Measurements from ENCODE around the gene CAPZB. TPM values are rescaled to one million over a fixed set of nuclear protein-coding genes. Genes with fewer than 3 reads are reported as not detected.
A peak's percentile ranks its signal among the peaks of the same experiment; 100 is the strongest.

The CAPZB gene
- total RNA-seq, 1 experiment from 2014 or later = 198 TPM

- intact Hi-C loops (cut with micrococcal nuclease; ENCODE audit: unreplicated experiment) = loop anchor here (5.0 kb wide), 1 partner anchor 159 kb away; no protein-coding TSS in a partner anchor
- H3K27me3 Mint-ChIP-seq (ENCODE audit: unreplicated experiment) = peaks cover 17% of the 10 kb centered on the region
- no peak overlapping the region for H3K27ac Mint-ChIP-seq (ENCODE audit: unreplicated experiment)
- no peaks in the 10 kb centered on the region for H3K9me3 Mint-ChIP-seq (ENCODE audit: low read depth, unreplicated experiment)
- no TSS peak for BruUV-seq (replicated peaks)
- CTCF ChIA-PET = interaction anchor here (0.5 to 1.0 kb wide), 2 partner anchors 91 to 171 kb away, joined by 3 read pairs; no protein-coding TSS in a partner anchor
- TF ChIP-seq CTCF (IDR thresholded peaks at IDR 0.05; ENCODE audit: unreplicated experiment) = no peak
- H3K4me1 Mint-ChIP-seq (ENCODE audit: low read depth, unreplicated experiment) = peaks cover 27% of the 10 kb centered on the region
- H3K4me3 Mint-ChIP-seq (ENCODE audit: low read depth, unreplicated experiment) = no peak overlapping the region
- peaks cover 30% of the 10 kb centered on the region for H3K36me3 Mint-ChIP-seq (ENCODE audit: insufficient read depth, unreplicated experiment)
- no peak for DNase-seq
Observed at GRCh38 chr1:19488136-19488535, 2.8 kb upstream of the CAPZB start.

- Mint-ChIP-seq H3K4me1 (ENCODE audit: low read depth, unreplicated experiment) (peaks cover 35% of the 10 kb centered on the region), H3K4me3 (ENCODE audit: low read depth, unreplicated experiment) (peak overlapping the region; percentile 93), H3K27me3 (ENCODE audit: unreplicated experiment) (no peaks in the 10 kb centered on the region), H3K27ac (ENCODE audit: unreplicated experiment) (peak overlapping the region; percentile 91), H3K9me3 (ENCODE audit: low read depth, unreplicated experiment) (no peaks in the 10 kb centered on the region), H3K36me3 (ENCODE audit: insufficient read depth, unreplicated experiment) (peaks cover 35% of the 10 kb centered on the region)
- CTCF ChIA-PET = no interaction called here
- DNase-seq = peak; percentile 7
- no TSS peak for BruUV-seq (replicated peaks)
- intact Hi-C loops (cut with micrococcal nuclease; ENCODE audit: unreplicated experiment) = loop anchor here (5.0 kb wide), 1 partner anchor 162 kb away; no protein-coding TSS in a partner anchor
- no peak for TF ChIP-seq CTCF (IDR thresholded peaks at IDR 0.05; ENCODE audit: unreplicated experiment)
Observed at GRCh38 chr1:19484798-19485361, 459 bp downstream of the CAPZB start.

DNA sequence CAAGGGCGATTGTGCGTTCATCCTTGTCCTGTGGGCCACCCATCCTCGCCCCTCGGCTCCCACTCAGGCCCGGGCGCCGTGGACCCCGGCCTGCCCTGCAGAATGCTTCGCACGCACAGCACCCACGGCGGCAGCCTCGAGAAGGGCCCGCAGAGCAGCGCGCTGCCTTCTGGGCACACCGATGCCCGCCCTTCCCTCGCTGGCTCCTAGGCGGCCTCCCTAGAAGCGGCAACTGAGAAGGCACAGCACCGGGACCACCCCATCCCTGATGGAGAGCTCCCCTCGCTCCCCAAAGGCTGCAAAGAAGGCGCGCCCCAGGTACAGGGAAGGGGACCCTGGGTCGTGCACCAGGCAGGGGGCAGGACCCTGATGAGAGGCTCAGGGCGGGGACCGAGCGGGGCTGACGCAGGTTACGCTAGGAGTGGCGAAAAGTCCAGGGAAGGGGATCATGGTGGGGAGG lies 971 bp downstream of the CAPZB start:
- Mint-ChIP-seq H3K9me3 (ENCODE audit: low read depth, unreplicated experiment) (no peaks in the 10 kb centered on the region), H3K4me3 (ENCODE audit: low read depth, unreplicated experiment) (peak overlapping the region; percentile 93), H3K4me1 (ENCODE audit: low read depth, unreplicated experiment) (peaks cover 40% of the 10 kb centered on the region), H3K27me3 (ENCODE audit: unreplicated experiment) (no peaks in the 10 kb centered on the region), H3K36me3 (ENCODE audit: insufficient read depth, unreplicated experiment) (peaks cover 35% of the 10 kb centered on the region), H3K27ac (ENCODE audit: unreplicated experiment) (peak overlapping the region; percentile 91)
- CTCF ChIA-PET = no interaction called here
- TSS peak; percentile 21 for BruUV-seq (replicated peaks)
- no peak for TF ChIP-seq CTCF (IDR thresholded peaks at IDR 0.05; ENCODE audit: unreplicated experiment)
- intact Hi-C loops (cut with micrococcal nuclease; ENCODE audit: unreplicated experiment) = no loop called here
- peak; percentile 7 for DNase-seq

DNA sequence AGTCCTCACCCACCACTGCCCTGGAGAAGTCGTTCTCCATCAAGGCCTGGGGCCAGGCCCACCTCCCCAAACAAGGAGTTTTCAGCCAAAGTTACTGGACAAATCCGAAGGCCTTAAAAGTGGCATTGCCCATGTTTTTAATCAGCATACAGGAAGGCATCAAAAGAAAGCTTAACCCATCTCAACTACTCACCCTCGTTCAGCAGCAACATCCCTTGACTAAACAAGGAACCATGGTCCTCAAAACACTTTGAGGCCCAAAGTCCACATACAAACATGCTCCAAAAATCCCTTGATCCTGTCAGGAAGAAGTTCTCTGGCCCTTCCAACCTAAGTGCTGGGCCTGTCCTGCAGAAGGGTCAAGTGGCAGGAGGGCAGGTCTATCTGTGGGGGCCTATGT lies 1.6 kb downstream of the CAPZB start:
- intact Hi-C loops (cut with micrococcal nuclease; ENCODE audit: unreplicated experiment) = no loop called here
- CTCF ChIA-PET = no interaction called here
- H3K4me3 Mint-ChIP-seq (ENCODE audit: low read depth, unreplicated experiment) = peak overlapping the region; percentile 93
- peak overlapping the region; percentile 91 for H3K27ac Mint-ChIP-seq (ENCODE audit: unreplicated experiment)
- H3K36me3 Mint-ChIP-seq (ENCODE audit: insufficient read depth, unreplicated experiment) = peaks cover 35% of the 10 kb centered on the region
- H3K9me3 Mint-ChIP-seq (ENCODE audit: low read depth, unreplicated experiment) = no peaks in the 10 kb centered on the region
- BruUV-seq (replicated peaks) = no TSS peak
- DNase-seq = no peak
- H3K4me1 Mint-ChIP-seq (ENCODE audit: low read depth, unreplicated experiment) = peaks cover 42% of the 10 kb centered on the region
- no peak for TF ChIP-seq CTCF (IDR thresholded peaks at IDR 0.05; ENCODE audit: unreplicated experiment)
- H3K27me3 Mint-ChIP-seq (ENCODE audit: unreplicated experiment) = no peaks in the 10 kb centered on the region
